NCI-H187 (cell line): ENCODE data around the gene ZNF280A.
A peak's percentile ranks its signal among the peaks of the same experiment; 100 is the strongest.

Experiments used
- DNase-seq, 2 experiments: peaks; one replicate each; lab custom pipeline; 2025; lab: John Stamatoyannopoulos, UW

ZNF280A gene, protein sequence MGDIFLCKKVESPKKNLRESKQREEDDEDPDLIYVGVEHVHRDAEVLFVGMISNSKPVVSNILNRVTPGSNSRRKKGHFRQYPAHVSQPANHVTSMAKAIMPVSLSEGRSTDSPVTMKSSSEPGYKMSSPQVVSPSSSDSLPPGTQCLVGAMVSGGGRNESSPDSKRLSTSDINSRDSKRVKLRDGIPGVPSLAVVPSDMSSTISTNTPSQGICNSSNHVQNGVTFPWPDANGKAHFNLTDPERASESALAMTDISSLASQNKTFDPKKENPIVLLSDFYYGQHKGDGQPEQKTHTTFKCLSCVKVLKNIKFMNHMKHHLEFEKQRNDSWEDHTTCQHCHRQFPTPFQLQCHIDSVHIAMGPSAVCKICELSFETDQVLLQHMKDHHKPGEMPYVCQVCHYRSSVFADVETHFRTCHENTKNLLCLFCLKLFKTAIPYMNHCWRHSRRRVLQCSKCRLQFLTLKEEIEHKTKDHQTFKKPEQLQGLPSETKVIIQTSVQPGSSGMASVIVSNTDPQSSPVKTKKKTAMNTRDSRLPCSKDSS

DNA sequence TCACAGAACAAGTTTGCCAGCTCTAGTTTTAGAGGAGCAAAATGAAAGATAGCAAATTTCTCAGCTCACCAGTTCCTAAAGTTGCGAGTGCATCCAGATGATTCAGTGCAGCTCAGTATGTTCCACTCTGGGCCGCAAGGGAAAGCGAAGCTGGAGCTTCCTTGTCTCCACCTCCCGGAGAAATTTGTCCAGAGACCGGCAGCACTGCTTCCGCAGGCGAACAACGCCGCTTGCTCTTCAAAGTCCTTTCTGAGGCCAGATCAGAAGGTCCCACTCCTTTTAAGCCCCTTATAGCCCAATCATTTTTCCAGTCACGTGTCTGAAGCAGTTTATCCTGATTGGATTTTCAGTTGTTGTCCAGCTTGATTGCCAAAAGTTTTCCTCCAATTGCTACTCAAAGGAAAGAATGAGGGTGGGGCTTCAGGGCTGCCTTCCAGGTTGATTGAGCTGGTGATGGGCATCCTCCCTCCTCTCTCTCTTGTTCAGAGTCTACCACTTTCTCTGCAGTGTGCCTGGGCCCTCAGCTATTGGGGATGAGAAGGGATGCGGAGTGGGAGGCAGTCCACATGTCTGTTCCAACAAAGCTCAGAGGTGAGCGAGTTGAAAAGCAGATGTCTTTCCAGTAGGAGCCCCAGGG is at the start of gene ZNF280A:
Gene ZNF280A (minus strand): TSS at position 251 of the 637 bp plus-strand sequence. CDS start 4,640 bp downstream, outside the sequence.
- no peak for DNase-seq

DNA sequence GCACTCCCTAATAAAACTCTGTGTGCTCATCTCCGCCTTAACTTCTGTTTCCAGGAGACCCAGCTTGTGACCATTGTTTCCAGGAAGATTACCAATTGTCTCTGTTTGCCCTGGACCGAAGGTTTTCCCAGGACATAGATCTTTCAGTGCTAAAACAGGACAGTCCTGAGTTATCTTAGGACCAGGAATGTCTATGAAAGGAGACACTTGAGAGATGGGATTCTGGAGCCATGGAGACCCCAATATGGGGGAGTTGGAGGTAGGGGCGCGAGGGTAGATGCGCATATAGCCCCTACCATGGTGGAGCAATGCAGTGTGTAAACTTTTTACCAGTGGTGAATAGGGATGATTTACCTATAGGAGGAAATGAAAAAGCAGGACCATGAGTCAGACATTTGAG is 49.1 kb upstream of the ZNF280A start:
- DNase-seq, result no peak

DNA sequence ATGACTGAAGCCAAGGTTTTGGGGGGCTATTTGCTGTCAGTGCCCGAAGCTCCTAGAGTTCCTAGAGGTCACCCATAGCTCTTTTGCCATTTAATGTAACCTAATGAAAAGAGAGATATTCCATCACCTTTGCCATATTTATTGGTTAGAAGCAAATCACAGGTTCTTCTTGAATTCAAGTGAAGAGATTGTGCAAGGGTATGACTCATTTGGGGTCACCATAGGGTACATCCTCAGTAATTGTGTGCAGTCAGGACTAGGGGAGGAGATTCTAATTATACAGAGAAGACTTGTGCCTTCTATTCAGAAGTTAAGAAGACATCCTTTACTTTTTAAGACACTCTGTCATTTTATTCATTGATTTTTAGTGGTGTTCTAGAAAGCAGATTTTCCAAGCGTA is 45.9 kb upstream of the ZNF280A start:
- no peak for DNase-seq

DNA sequence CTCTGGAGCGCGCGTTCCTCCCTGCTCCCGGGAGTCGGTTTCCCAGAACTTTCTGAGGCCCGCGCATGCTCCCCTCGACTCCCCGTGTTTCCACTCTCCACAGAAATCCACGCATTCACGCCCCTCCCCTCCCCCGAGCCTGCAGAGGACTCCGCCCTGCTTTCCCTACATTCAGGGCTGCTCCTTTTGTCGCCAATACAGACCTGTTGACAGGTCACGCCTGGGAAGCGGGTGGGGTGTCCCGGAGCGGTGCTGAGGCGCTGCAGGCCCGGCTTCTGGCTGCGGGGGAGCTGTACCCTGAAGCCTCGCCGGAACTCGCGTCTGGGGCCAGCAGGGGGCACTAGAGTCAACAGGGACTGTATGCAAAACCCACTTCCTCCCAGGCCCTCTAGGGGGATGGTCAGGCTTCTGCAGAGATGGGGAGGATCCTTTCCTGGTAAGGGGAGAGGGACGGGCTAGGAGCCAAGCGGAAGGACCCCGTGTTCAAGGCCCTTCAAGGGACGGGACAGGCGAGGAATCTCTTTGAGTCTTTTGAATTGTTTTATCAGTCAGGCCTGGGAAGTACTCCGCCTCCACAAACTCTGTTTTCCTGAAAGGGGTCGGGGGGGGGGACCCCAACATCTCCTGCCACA is 39.0 kb upstream of the ZNF280A start, which contains the start of gene PRAME:
Gene PRAME (minus strand): TSS at position 294 of the 632 bp plus-strand sequence. CDS start 2,433 bp downstream, outside the sequence.
- peak; percentile 4 to 37 for DNase-seq

DNA sequence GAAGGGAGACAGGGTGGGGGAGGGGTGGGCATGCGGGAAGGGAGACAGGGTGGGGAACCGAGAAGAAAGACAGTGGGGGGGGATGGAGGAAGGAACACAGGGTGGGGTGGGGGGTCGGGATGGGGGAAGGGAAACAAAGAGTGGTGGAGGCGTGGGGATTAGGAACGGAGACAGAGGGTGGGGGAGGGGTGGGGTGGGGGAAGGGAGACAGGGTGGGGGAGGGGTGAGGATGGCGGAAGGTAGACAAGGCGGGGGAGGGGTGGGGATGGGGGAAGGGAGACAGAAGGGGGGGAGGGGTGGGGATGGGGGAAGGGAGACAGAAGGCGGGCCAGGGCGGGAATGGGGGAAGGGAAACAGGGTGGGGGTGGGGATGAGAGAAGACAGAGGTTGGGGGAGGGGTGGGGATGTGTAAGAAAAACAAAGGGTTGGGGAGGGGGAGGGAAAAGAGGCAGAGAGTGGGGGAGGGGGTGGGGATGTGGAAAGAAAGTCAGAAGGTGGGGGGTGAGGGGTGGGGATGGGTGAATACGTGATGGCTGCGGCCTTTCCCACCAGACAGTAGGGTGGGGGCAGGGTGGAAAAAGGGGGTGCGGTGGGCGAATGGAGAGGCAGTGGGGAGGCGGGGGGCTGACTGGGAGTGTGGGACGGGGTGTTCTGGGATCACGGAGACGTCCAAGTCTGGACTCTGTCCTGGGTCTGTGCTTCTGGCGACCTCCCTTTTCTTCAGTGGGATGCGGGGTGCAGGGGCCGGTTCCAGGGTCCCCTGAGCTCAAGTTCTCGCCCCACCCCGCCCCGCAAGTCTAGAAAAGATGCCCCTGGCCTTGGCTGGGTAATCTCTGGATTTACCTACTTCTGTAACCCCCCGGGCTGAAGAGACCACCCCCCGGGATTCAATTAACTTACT is 38.3 kb upstream of the ZNF280A start:
- no peak for DNase-seq

DNA sequence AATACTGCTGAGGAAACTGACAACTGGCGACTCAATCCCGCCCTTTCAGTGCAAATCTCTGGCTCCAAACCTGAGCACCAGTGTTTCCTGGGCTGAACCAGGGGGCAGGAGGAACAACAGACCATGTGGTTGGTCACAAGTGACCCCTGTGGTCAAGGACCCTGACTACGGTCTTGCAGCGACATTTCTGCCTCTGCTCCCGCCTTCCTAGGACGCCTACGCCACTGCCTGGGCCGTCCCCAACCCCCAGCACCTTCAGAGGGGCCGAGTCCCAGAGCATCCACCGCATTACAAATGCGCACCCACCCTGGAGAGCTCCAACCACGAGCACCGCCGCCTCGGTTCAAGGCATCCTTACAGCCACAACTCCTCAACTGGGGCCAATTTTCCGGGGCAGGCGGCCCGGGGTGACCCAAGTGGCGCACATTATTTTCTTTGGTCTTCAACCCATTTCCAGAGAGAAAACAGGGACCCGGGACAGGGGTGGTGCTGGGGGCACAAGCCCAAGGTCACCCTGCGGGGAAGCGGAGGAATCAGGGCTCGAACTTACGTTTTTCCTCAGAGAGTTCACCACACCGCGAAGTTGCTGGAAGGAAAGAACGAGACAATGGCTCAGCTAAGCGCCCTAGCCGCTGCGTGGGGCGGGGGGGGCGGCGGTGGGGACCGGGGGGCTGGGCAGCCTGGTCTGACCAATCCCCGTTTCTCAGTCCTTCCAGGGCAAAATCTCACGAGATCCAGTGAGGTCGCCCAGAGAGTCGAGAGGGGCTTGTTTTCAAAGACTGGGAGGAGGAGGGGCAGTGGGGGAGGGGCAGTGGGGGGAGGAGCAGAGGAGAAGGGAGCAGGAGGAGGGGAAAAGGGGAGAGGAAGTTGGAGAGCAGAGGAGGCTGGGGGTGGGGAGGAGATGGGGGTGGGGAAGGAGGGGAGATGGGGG is 37.2 kb upstream of the ZNF280A start:
- no peak for DNase-seq

DNA sequence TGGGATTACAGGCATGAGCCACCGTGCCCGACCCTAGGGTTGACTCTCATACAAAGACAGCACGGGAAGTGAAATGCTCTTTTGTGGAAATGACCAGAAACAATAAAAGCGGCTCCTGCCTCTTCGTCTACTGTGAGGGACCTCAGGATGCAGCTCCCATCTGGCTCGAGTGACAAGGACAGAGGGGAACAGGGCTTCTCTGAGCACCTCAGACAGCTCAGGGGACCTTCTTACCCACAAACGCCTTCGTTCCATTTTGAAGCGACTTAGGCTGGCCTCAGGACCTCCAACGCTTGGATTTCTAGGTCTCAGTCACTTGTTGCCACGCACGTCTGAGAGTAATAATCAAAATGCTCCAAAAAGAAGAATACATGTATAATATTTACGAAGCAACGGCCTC is 36.5 kb upstream of the ZNF280A start:
- no peak for DNase-seq

DNA sequence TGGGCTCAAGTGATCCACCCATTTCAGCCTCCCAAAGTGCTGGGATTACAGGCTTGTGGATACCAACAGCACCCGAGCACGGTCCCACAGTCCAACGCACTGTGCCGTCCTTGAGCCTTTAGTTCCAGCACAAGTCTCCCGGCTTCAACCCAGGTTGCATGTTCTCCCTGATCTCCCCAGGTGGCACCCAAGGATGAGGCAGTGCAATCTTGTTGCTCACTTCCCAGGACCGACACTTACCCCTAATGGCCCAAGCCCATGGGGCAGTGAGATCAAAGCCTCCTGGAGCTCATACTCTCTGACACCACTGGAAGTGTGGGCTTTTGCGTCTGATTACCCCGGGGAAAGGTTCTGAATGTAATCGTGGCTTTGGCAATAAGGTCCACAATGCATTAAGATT is 35.5 kb upstream of the ZNF280A start:
- DNase-seq, result no peak

DNA sequence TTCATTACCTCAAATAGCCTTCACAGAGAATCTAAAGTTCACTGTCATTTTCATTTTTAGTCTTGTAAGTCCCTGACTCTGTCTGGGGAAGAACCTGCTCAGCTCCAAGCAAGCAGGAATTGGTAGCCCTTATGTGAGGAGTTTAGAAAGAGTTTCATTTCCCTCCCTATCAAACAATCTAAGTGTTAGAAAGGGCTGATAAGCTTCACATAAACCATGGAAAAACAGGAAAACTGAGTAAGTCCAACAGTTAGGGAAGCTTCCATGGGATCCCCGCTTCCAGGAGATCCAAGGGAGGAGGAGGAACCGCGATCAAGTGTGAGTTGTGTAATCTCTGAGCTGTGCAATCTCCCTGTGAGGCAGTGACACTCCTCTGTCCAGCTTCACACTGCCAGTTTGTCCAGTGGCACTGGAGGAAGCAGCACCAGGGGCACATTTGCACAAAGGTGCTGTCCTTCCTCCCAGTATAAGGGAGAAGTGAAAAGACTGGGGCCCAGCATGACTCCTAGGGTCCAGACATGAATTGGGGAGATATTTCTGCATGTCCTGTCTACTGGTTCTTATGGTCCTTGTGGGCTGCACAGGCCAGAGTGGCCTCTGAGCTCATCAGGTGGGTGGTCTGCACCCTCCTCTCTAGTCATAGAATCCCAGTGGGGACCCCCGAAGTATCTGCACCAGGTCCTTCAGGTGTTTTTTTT is 34.7 kb upstream of the ZNF280A start:
- DNase-seq, result no peak

DNA sequence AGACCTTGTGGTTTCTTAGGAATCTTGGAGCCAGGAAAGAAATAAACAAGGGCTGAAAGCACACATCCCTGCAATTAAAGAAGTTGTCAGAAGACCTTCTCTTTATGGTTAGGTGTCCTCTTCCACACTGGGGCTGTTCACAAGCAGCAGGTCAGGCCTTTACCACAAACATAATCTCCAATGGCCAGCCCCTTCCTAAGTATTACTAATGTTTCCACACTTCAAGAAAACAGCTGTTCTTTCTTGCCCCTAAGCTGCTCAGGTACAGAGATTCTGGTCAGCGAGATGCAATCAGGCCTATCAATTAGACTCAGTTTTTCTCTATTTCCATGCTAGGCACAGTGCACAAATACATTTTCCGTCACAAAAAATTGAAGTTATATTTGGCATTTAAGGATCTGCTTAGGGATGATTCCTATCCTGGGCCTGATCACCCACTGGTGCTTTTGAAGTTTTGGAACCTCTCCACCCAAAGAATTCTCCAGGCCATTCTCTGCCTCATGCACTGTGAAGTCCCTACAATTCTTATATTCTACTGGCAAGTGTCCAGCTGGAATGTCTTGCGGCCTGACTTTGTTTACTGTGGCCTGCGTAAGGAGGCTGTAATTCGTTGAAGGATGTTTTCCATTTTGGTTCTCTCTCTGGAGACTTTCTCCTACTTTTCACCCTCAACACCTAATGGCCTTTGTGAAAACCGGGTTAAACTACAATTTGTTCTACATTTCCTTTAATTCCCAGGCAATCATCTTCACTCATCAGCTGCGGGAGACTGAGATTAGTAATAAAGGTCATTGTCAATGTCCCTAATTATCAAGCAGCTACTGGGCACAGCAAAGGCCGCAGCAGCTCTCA is 33.9 kb upstream of the ZNF280A start:
- no peak for DNase-seq

DNA sequence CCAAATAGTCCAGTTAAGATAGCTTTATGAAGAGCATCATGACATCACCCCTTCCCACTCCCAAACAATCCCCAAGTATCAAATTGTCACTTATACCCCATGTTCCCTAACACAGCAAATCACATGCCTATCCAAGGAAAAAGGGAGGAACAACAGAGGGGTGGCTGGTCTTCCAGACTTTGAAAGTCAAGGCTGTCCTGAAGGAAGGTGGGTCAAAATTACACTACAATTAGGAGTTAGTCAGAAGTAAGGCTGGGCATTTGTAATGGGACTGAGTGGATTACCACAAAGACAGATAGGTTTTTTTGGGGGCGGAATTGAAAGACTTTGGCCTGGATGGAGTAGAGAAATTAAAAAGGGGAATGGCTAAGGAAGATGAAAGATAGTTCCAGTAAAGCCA is 33.1 kb upstream of the ZNF280A start:
- DNase-seq, result no peak

DNA sequence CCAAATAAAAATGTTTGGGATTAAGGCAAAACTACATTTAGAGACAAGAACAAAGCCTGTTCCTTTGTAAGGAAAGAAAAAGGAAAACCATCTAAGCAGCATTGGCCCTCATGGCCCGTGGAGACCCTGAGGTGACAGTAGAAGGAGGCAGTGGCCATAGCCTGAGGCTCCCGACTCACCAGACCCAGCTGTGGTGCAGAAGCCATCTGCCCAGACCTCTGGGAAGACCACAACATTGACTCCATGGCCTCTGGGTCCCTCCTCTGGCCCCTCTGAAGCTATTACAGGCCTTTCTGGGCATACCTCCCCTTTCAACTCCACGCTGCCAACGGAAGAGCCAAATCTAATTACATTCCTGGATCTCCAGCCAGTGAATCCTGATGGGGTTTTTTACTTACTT is 32.6 kb upstream of the ZNF280A start:
- no peak for DNase-seq

DNA sequence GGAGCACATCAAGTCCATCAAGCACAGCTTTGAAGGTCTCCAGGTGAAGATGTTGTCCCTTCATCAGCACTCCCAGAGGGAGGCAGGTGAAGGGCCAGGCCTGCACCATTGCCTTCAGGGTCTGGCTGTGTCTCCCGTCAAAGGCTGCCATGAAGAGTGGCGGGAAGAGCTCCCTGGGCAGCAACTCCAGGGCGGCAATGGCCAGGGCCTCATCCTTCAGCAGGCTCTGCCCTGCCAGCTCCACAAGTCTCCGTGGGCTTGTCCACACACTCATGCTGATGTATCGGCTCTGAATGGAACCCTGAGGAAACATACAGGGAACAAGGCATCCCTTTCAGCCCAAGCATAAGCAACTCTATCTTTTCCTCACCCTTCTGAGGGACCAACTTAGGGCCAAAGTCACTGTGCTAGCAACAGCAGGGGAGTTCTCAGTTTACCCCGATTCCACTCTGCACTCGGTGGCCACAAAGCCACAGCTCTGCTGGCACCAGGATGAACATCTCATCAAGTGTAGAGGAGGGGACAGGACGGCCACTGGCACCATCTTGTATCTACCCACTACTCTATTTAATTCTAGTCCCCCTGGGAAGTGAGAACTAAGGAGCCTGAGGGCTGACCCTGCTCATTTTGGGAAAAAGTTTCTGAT is 30.8 kb upstream of the ZNF280A start:
- DNase-seq, result no peak

DNA sequence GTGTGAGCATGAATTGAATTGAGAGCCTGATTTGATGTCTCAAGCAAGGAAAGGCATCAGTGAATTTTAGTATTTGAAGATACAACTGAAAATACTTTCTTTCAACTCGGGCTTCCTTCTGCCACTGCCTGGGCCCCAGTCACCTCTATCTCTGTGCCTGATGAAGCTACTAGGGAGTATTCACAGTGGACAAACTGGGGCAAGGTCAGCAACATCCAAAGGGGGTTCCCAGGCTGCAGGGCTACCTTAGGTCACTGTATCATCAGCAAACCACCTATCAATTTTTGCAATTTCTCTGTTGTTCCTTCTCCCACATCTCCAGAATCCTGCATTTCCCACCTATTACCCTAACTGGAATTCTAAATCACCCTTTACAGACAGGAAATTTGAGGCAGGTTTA is 28.8 kb upstream of the ZNF280A start:
- DNase-seq, result no peak

DNA sequence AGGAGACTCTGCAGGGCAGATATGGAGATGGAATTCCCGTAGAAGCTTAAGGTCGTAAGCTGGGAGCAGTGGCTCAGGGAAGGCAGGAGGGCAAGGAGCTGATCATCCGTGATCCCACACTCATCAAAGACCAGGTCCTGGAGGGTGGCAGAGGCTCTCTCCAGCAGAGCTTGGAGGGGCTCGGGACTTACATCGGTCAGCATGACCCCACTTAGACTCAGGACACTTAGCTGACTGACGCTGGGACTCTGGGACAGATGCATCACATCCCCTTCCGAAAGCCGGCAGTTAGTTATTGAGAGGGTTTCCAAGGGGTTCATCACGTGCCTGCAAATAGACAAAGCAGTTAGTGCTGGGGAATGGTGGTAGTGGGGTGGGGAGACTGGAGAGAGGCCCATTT is 28.2 kb upstream of the ZNF280A start:
- no peak for DNase-seq

DNA sequence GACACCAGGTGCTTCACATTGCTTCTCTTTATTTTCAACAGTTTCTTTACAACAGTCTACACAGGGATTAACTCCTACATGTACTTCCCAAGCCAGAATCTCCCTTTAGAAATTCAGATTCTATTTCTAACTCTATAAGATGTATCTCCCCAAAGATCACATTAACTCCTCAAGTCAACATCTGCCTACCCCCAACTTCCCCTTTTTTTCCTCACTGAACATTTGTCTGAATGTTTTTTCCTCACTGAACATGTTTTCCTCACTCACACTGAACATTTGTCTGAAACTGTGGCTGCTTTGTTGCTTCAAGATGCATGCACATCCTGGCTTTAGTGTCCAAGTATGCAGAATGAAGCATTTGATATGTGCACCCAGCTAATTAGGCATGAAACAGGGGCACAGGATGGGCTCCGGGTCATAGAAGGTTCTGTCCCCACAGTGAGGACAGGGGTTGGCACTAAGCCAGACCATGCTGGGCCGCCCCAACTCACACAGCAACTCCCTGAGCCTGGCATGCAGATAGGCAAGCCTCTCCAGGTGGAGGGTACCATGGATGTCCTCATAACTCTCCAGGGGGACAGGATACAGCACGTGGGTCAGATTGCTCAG is 27.7 kb upstream of the ZNF280A start:
- no peak for DNase-seq

DNA sequence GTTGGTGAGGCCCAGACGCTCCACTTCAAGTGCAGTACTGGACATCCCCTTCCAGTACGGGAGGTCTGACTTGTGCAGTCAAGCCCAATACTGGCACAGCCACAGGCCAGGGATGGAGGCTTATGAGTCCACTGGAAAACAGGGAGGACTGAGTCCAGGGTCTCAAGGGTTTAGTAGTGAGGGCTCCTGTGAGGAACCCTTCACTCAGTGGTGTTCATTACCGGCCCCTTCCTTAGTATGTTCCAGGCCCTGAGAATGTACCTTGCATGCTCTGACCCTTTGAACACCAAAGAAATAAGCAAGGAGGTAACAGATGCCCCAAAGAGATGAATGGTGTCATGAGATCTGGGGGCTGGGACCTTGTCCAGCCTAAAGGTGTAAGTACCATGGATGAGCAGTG is 27.2 kb upstream of the ZNF280A start:
- no peak for DNase-seq

DNA sequence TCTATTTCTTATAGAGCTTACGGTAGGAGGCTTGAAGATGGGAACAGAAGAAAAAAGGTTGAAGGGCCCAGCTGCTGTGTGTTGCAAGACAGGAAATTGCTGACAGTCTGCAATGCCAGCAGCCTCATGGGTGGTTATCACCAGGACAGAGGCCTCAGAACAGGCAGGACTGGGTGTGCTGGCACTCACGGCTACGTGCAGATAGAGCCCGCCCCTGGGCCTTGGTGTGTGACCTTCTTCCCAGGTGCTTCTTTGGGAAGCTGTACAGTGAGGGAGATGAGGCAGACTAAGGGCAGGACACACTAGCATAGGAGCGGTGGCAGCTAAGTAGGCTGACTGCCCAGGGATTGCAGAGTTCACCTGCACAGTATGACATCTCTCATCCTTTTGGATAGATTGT is 26.4 kb upstream of the ZNF280A start:
- DNase-seq, result no peak
